Measurements from ENCODE around the gene UST. TPM values are rescaled to one million over a fixed set of nuclear protein-coding genes. Genes with fewer than 3 reads are reported as not detected.

The UST gene
- total RNA-seq, 6 experiments from 2014 or later: 0.44 to 1.9 (median 0.91) TPM

DNA sequence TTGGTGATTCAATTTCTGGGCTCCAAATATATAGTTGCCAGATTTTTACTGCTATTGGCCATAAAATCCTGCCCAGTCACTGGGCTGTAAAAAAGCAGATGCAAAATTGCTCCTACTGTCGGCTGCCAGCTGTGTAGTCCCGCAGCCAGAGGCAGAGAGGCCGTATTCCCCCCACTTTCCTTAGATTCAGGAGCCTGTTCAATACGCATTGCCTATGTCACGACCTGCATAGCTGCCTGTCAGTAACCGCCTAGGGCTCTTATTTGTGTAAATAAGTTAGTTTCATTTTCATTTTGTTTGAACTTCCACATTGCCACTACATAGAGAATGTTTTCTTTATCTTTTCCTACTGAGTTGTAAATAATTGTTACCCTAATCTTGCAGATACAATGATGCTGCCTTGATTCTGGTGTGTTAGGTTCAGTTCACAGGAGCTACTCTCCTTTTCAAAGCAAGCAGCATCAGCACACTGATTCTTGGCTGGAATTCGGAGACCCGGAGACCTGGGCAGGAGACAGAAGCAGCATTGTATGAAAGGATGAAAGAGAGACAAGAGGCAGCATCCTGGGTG is 46.0 kb upstream of the UST start:
- Histone ChIP-seq H3K27me3 (no peaks in the 10 kb centered on the region), H3K4me1 (peaks cover 0 to 5% (median 0%) of the 10 kb centered on the region in 4 donors), H3K9me3 (no peaks in the 10 kb centered on the region), H3K27ac (peak overlapping the region in 1 of 3 donors; percentile 10), H3K36me3 (no peaks in the 10 kb centered on the region), H3K4me3 (peak overlapping the region; percentile 17 to 50 (median 32))
- intact Hi-C loops (cut with DNase I): no loop called here
- DNase-seq (no peak), ATAC-seq (peak; percentile 84 to 92 (median 88))
- 10% methylated on average over 8 of the region's 8 CpGs for WGBS (ENCODE audit: insufficient coverage, low coverage, low lambda C conversion rate, missing lambda C conversion rate)
- TF ChIP-seq, protein P1, sequence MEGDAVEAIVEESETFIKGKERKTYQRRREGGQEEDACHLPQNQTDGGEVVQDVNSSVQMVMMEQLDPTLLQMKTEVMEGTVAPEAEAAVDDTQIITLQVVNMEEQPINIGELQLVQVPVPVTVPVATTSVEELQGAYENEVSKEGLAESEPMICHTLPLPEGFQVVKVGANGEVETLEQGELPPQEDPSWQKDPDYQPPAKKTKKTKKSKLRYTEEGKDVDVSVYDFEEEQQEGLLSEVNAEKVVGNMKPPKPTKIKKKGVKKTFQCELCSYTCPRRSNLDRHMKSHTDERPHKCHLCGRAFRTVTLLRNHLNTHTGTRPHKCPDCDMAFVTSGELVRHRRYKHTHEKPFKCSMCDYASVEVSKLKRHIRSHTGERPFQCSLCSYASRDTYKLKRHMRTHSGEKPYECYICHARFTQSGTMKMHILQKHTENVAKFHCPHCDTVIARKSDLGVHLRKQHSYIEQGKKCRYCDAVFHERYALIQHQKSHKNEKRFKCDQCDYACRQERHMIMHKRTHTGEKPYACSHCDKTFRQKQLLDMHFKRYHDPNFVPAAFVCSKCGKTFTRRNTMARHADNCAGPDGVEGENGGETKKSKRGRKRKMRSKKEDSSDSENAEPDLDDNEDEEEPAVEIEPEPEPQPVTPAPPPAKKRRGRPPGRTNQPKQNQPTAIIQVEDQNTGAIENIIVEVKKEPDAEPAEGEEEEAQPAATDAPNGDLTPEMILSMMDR (IDR thresholded peaks at IDR 0.05): no peak
- no peak for TF ChIP-seq POLR2A (IDR thresholded peaks at IDR 0.05)

DNA sequence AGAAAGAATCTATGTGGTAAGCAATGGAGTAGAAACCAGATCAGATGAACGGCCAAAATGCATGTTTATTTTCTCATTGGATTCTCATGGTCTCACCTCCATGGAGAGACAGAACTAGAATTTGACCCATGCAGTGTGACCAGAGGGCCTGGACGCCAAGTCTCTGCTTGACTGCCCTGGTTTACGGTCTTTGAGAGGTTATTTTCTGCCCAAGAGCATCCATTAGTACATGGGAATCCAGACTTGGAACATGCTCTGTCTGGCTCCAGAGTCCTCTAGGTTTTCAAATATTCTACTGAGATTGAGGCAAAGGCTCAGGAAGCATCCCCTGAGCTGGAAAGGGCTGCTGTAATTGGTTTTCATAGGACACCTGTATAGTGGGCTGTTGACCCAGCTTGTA is 45.5 kb upstream of the UST start:
- no peaks in the 10 kb centered on the region for H3K27me3 ChIP-seq
- intact Hi-C loops (cut with DNase I): no loop called here
- 50% methylated on average over 1 of the region's 3 CpGs for WGBS (ENCODE audit: insufficient coverage, low coverage, low lambda C conversion rate, missing lambda C conversion rate)
- peaks cover 0 to 5% (median 0%) of the 10 kb centered on the region in 4 donors for H3K4me1 ChIP-seq
- TF ChIP-seq, protein P1 (IDR thresholded peaks at IDR 0.05): no peak
- no peak for TF ChIP-seq POLR2A (IDR thresholded peaks at IDR 0.05)
- no peaks in the 10 kb centered on the region for H3K36me3 ChIP-seq
- no peaks in the 10 kb centered on the region for H3K9me3 ChIP-seq
- DNase-seq (no peak), ATAC-seq (peak; percentile 23 to 38 (median 26))
- no peak overlapping the region for H3K27ac ChIP-seq
- peak overlapping the region; percentile 17 to 50 (median 32) for H3K4me3 ChIP-seq

DNA sequence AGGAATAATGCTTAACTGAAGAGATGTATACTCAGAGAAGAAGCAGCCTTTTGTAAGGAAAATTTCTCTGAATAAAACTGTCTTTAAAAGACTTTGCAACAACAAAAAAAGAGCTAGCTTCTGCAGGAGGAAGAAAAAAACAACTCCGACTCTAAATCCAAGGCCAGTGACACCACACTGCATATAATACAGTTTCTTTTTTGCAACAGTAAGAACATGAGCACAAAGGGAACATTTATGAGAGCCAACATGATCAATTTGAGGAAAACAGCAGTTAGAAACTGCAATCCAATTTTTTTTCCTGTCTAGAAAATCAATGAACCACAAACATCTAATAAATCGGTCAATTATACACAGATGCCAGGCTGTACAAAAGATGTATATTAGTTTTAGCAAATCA is 42.9 kb upstream of the UST start:
- TF ChIP-seq POLR2A (IDR thresholded peaks at IDR 0.05): no peak
- TF ChIP-seq, protein P1 (IDR thresholded peaks at IDR 0.05): no peak
- DNase-seq (no peak), ATAC-seq (no peak)
- no peaks in the 10 kb centered on the region for H3K36me3 ChIP-seq
- no peaks in the 10 kb centered on the region for H3K9me3 ChIP-seq
- H3K27me3 ChIP-seq: no peaks in the 10 kb centered on the region
- intact Hi-C loops (cut with DNase I): no loop called here
- H3K27ac ChIP-seq: no peak overlapping the region
- H3K4me3 ChIP-seq: no peak overlapping the region
- peaks cover 0 to 5% (median 0%) of the 10 kb centered on the region in 4 donors for H3K4me1 ChIP-seq
- WGBS (ENCODE audit: insufficient coverage, low coverage, low lambda C conversion rate, missing lambda C conversion rate): 58% methylated on average over 2 of the region's 2 CpGs

DNA sequence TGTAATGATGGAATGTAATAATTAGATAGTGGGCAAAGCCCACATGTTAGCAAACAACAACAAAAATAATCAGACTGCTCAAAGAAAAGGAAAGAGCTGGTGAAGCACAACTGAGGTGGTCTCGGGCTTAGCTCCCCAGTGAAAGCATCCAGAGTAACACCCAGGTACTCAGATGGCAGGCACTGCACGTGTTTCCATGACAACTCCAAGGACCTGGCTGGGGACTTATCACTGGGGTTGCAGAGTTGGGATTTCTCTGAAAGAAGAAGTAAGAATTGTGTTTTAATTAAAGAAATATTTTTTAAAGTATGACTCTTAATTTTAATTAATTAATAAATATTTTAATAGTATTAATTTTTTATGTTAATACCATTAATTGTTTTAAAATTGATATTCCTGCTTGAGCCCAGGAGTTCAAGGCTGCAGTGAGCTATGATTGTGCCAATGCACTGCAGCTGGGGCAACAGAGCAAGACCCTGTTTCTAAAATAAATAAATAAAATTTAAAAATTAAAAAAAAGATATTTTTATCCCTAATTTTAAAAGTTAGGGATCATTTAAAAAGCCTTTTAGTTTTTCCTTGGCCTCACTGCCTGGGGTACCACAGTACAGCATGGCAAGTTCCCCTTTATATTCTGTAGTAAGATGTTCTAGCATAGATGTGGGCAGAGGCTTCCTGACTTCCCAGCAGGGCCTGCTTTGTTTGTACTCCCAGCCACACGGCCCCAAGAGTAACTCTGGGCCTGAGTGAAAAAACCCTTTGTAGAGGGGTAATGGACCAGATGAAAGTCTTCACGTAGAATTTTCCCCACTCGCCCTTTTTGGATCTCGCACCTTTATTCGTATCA is 42.2 kb upstream of the UST start:
- no peaks in the 10 kb centered on the region for H3K36me3 ChIP-seq
- WGBS (ENCODE audit: insufficient coverage, low coverage, low lambda C conversion rate, missing lambda C conversion rate): 81% methylated on average over 7 of the region's 7 CpGs
- no peak overlapping the region for H3K27ac ChIP-seq
- H3K9me3 ChIP-seq: no peaks in the 10 kb centered on the region
- DNase-seq (no peak), ATAC-seq (no peak)
- TF ChIP-seq, protein P1 (IDR thresholded peaks at IDR 0.05): no peak
- no peak for TF ChIP-seq POLR2A (IDR thresholded peaks at IDR 0.05)
- intact Hi-C loops (cut with DNase I): no loop called here
- H3K27me3 ChIP-seq: no peaks in the 10 kb centered on the region
- peaks cover 0 to 5% (median 0%) of the 10 kb centered on the region in 4 donors for H3K4me1 ChIP-seq
- no peak overlapping the region for H3K4me3 ChIP-seq

Measured in right lobe of liver (tissue), 6 donors.